Mesothelial cell of epicardium (in vitro differentiated cells): ENCODE data around the gene RDH8. TPM values are rescaled to one million over a fixed set of nuclear protein-coding genes. Genes with fewer than 3 reads are reported as not detected.

Experiments used
- DNase-seq, 2 experiments: peaks; one replicate each; pipeline ENCODE4 v3.0.0; 2021; ENCODE audit warnings: low spot score in 2 of 2; ENCODE audit not compliant: unreplicated experiment in 2 of 2
- H3K27ac Mint-ChIP-seq: 2 replicates; pipeline ENCODE4 v1.8.0; 2021; ENCODE audit warnings: mixed read lengths
- H3K27me3 Mint-ChIP-seq: 2 replicates; pipeline ENCODE4 v1.8.0; 2021; ENCODE audit warnings: low read depth, mixed read lengths
- H3K36me3 Mint-ChIP-seq: 2 replicates; pipeline ENCODE4 v1.8.0; 2021; ENCODE audit warnings: mixed read lengths
- H3K4me1 Mint-ChIP-seq: 2 replicates; pipeline ENCODE4 v1.8.0; 2021; ENCODE audit warnings: mixed read lengths
- H3K4me3 Mint-ChIP-seq: 2 replicates; pipeline ENCODE4 v1.8.0; 2021; ENCODE audit warnings: mild to moderate bottlenecking, moderate library complexity, mixed read lengths
- H3K9me3 Mint-ChIP-seq: 2 replicates; pipeline ENCODE4 v1.8.0; 2021; ENCODE audit warnings: mixed read lengths
- CTCF ChIP-seq: fragments of 200-600 bp; sonication (generic); IDR thresholded peaks from one replicate; pipeline ENCODE4 v1.5.0; 2021; ENCODE audit warnings: antibody characterized with exemption; ENCODE audit not compliant: unreplicated experiment
- total RNA-seq: library from RNA; stranded (reverse); gene quantifications from 3 replicates; pipeline ENCODE4 v1.2.1, GENCODE V29; 2021

Gene RDH8, protein sequence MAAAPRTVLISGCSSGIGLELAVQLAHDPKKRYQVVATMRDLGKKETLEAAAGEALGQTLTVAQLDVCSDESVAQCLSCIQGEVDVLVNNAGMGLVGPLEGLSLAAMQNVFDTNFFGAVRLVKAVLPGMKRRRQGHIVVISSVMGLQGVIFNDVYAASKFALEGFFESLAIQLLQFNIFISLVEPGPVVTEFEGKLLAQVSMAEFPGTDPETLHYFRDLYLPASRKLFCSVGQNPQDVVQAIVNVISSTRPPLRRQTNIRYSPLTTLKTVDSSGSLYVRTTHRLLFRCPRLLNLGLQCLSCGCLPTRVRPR
- total RNA-seq, result not detected in 3 replicates

DNA sequence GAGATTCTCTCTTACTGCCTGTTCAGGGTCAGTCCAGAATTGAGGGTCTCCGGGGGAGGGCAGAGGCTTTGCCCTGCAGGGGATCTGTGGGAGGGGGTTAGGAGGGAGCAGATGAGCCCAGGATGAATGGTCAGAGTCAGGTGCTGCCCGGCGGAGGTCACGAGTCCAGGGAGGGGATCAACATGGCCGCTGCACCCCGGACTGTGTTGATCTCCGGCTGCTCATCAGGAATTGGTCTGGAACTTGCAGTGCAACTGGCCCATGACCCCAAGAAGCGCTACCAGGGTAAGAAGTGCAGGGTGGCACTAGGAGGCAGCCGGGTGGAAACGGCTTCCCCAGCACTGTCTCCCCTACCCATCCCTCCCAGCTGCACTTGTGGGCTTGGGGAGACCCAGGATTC lies at the start of gene RDH8:
RDH8 (plus strand) TSS at position 168 of the 400 bp plus-strand sequence; CDS start at position 183, 15 bp downstream.
- H3K4me1 Mint-ChIP-seq, result peaks cover 14% of the 10 kb centered on the region
- TF ChIP-seq CTCF, result no peak
- no peak within 1 kb of the TSS for H3K27ac Mint-ChIP-seq
- no peaks in the 10 kb centered on the region for H3K9me3 Mint-ChIP-seq
- no peaks in the 10 kb centered on the region for H3K36me3 Mint-ChIP-seq
- peaks cover 68% of the 10 kb centered on the region for H3K27me3 Mint-ChIP-seq
- no peak for DNase-seq
- H3K4me3 Mint-ChIP-seq, result no peak within 1 kb of the TSS

- Mint-ChIP-seq H3K9me3 (no peaks in the 10 kb centered on the region), H3K36me3 (no peaks in the 10 kb centered on the region), H3K4me3 (no peak overlapping the region), H3K27me3 (peaks cover 65% of the 10 kb centered on the region), H3K4me1 (no peaks in the 10 kb centered on the region), H3K27ac (no peak overlapping the region)
- no peak for TF ChIP-seq CTCF
- DNase-seq, result no peak
These were observed 47.3 kb upstream of the RDH8 start for GRCh38 chr19:9966024-9966423.

DNA sequence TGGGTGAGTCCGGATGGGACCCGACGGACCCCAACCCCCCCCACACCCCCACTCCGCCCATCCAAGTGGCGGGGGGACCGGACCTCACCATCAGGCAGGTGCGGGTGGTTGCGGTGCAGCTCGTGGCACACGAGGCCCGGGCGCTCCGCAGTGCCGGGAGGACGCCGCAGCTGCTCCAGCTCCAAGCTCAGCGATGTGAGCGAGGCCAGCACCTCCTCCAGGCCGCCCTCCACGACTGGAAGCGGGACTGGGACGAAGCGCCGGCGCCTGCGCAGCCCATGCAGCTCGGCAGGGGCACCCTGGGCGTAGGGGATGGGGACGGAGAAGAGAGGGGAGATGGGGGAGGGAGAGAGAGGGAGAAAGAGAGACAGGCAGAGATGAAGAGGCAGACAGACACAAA lies 46.8 kb upstream of the RDH8 start:
- Mint-ChIP-seq H3K9me3 (no peaks in the 10 kb centered on the region), H3K36me3 (no peaks in the 10 kb centered on the region), H3K4me1 (no peaks in the 10 kb centered on the region), H3K27me3 (peaks cover 68% of the 10 kb centered on the region), H3K4me3 (no peak overlapping the region), H3K27ac (no peak overlapping the region)
- DNase-seq, result no peak
- TF ChIP-seq CTCF, result no peak

DNA sequence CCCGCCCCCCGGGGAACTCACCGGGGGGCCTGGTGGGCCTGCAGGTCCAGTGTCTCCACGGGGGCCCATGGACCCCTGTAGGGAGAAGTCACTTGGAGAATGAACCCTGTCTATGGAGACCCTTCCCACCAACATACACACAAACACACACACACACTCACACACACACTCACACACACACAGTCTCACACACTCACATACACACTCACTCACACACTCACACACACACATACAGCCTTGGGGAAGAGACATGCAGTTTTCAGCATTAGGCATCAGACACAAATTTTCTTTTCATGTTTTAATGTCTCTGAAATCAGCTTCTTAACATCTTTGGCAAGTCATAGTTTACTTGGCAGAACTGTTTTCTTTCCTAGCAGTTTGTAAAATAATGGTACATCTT lies 46.0 kb upstream of the RDH8 start:
- H3K27me3 Mint-ChIP-seq, result peaks cover 75% of the 10 kb centered on the region

GRCh38 chr19:9968820-9969687 lies 44.2 kb upstream of the RDH8 start:
- Mint-ChIP-seq H3K4me1 (no peaks in the 10 kb centered on the region), H3K9me3 (no peaks in the 10 kb centered on the region), H3K27me3 (peaks cover 63% of the 10 kb centered on the region), H3K4me3 (no peak overlapping the region), H3K27ac (no peak overlapping the region), H3K36me3 (no peaks in the 10 kb centered on the region)
- no peak for TF ChIP-seq CTCF
- no peak for DNase-seq

More for the DNA sequence above, 46.0 kb upstream of the RDH8 start:
- TF ChIP-seq CTCF, result no peak
- Mint-ChIP-seq H3K4me3 (no peak overlapping the region), H3K4me1 (no peaks in the 10 kb centered on the region), H3K9me3 (no peaks in the 10 kb centered on the region), H3K27ac (no peak overlapping the region), H3K36me3 (no peaks in the 10 kb centered on the region)
- DNase-seq, result no peak
